H1 (cell line): ENCODE data around the gene GIMAP4.

Experiments
- ASH2L ChIP-seq: fragments of 200-600, 300-600 bp; sonication (generic); IDR thresholded peaks from one replicate; pipeline ENCODE4 v1.7.1; 2017; ENCODE audit warnings: low read length
- CEBPB ChIP-seq: IDR thresholded peaks from 2 replicates; pipeline ENCODE4 v1.6.1; 2012; ENCODE audit warnings: low read depth, low read length
- CREB1 ChIP-seq: IDR thresholded peaks from 2 replicates; pipeline ENCODE4 v1.6.1; 2012; ENCODE audit warnings: inconsistent platforms
- EP300 ChIP-seq, 2 experiments: IDR thresholded peaks; 1 replicate in 1 of 2; 2 replicates in 1 of 2; pipeline ENCODE4 v1.6.1; 2011 to 2012; ENCODE audit warnings: low read depth in 2 of 2, low read length in 2 of 2, mild to moderate bottlenecking in 2 of 2, borderline replicate concordance in 1 of 2, inconsistent platforms in 1 of 2, moderate library complexity in 1 of 2
- GABPA ChIP-seq: IDR thresholded peaks from 2 replicates; pipeline ENCODE4 v1.6.1; 2011; ENCODE audit warnings: mild to moderate bottlenecking, low read length, moderate library complexity, borderline replicate concordance; ENCODE audit not compliant: insufficient read depth
- JUND ChIP-seq: IDR thresholded peaks from 2 replicates; pipeline ENCODE4 v1.6.1; 2011; ENCODE audit warnings: mild to moderate bottlenecking, improper control_type of control experiment, low read length
- KDM1A ChIP-seq: fragments of 200-600, 300-600 bp; sonication (generic); IDR thresholded peaks from 2 replicates; pipeline ENCODE4 v1.7.1; 2016; ENCODE audit warnings: mild to moderate bottlenecking, low read length, borderline replicate concordance
- POLR2A ChIP-seq, 2 experiments: IDR thresholded peaks; 1 replicate in 1 of 2; 2 replicates in 1 of 2; pipeline ENCODE4 v1.6.1; 2011; ENCODE audit warnings: low read depth in 2 of 2, low read length in 2 of 2, mild to moderate bottlenecking in 2 of 2; ENCODE audit errors: control extremely low read depth in 1 of 2
- SRF ChIP-seq: IDR thresholded peaks from 2 replicates; pipeline ENCODE4 v1.6.1; 2011; ENCODE audit warnings: mild to moderate bottlenecking, low read depth, low read length, moderate library complexity
- TAF1 ChIP-seq: IDR thresholded peaks from 2 replicates; pipeline ENCODE4 v1.6.1; 2011; ENCODE audit warnings: mild to moderate bottlenecking, low read depth, low read length
- ZNF274 ChIP-seq: IDR thresholded peaks from 2 replicates; pipeline ENCODE4 v1.7.0; 2012; ENCODE audit warnings: low read length, borderline replicate concordance; ENCODE audit errors: extremely low read depth
- TF ChIP-seq, protein P1 (sequence below), 3 experiments: IDR thresholded peaks; 1 replicate in 2 of 3; 2 replicates in 1 of 3; pipeline versions ENCODE4 v1.5.1 to v1.6.1; 2011; ENCODE audit warnings: low read length in 3 of 3, mild to moderate bottlenecking in 3 of 3, inconsistent platforms in 2 of 3, low read depth in 1 of 3, moderate library complexity in 1 of 3; ENCODE audit not compliant: insufficient read depth in 1 of 3; ENCODE audit errors: control extremely low read depth in 1 of 3
- TF ChIP-seq, protein P2 (sequence below): IDR thresholded peaks from 2 replicates; pipeline ENCODE4 v1.6.1; 2012; ENCODE audit warnings: low read length, inconsistent platforms

- TF ChIP-seq JUND (no peak), ZNF274 (no peak), CREB1 (no peak), TAF1 (no peak), POLR2A (IDR thresholded peaks at IDR 0.05; ENCODE audit: control extremely low read depth in 1 of 2, low read depth in 2 of 2, low read length in 2 of 2) (no peak), ASH2L (no peak), SRF (no peak), EP300 (IDR thresholded peaks at IDR 0.05; ENCODE audit: borderline replicate concordance in 1 of 2, low read depth in 2 of 2, low read length in 2 of 2) (no peak), KDM1A (no peak), GABPA (no peak), CEBPB (no peak)
- TF ChIP-seq, protein P1, sequence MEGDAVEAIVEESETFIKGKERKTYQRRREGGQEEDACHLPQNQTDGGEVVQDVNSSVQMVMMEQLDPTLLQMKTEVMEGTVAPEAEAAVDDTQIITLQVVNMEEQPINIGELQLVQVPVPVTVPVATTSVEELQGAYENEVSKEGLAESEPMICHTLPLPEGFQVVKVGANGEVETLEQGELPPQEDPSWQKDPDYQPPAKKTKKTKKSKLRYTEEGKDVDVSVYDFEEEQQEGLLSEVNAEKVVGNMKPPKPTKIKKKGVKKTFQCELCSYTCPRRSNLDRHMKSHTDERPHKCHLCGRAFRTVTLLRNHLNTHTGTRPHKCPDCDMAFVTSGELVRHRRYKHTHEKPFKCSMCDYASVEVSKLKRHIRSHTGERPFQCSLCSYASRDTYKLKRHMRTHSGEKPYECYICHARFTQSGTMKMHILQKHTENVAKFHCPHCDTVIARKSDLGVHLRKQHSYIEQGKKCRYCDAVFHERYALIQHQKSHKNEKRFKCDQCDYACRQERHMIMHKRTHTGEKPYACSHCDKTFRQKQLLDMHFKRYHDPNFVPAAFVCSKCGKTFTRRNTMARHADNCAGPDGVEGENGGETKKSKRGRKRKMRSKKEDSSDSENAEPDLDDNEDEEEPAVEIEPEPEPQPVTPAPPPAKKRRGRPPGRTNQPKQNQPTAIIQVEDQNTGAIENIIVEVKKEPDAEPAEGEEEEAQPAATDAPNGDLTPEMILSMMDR (IDR thresholded peaks at IDR 0.05; ENCODE audit: control extremely low read depth in 1 of 3, insufficient read depth in 1 of 3, low read depth in 1 of 3, low read length in 3 of 3): no peak
- TF ChIP-seq, protein P2, sequence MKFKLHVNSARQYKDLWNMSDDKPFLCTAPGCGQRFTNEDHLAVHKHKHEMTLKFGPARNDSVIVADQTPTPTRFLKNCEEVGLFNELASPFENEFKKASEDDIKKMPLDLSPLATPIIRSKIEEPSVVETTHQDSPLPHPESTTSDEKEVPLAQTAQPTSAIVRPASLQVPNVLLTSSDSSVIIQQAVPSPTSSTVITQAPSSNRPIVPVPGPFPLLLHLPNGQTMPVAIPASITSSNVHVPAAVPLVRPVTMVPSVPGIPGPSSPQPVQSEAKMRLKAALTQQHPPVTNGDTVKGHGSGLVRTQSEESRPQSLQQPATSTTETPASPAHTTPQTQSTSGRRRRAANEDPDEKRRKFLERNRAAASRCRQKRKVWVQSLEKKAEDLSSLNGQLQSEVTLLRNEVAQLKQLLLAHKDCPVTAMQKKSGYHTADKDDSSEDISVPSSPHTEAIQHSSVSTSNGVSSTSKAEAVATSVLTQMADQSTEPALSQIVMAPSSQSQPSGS: no peak
Observed at GRCh38 chr7:150565239-150565638, 2.0 kb upstream of the GIMAP4 start.
